ENCODE measurements around the gene PRKAG2.

DNA sequence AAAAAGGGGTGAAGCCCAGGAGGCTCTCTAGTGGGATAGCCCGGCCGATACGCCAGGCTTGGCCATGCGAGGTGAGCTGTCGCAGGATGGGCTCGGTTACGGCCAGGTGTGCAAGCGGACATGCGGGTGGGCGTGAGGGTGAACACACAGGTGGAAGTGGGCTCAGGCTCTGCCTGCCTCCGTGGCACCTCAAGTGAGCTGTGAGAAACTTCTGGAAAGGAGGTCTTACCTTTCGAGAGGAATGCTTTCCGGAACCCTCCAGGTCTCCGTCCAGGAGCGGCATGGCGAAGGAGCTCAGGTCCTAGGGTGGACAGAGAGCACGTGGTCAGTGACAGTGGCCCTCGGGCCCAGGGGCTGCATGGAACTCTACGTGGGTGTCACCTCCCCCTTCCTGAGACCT is 90.7 kb downstream of the PRKAG2 start:
- no peak for TF ChIP-seq GATA2 (IDR thresholded peaks at IDR 0.05; ENCODE audit: low read depth, low read length)
- TF ChIP-seq GATA3 (IDR thresholded peaks at IDR 0.05; ENCODE audit: low read depth, low read length), result no peak

Measured in SH-SY5Y (cell line).